B cell (primary cell): ENCODE data around the gene CEP112. TPM values are rescaled to one million over a fixed set of nuclear protein-coding genes. Genes with fewer than 3 reads are reported as not detected.

Experiments
- ATAC-seq: fragments of 200-7000 bp; cut with Tn5 transposase; one replicate; pipeline ENCODE4 v1.10.0; 2021; ENCODE audit warnings: low read depth, mild to moderate bottlenecking, moderate number of reproducible peaks, moderate library complexity
- CTCF ChIA-PET: fragments of 350-600 bp; sonication (Branson Sonifier 250); formaldehyde crosslinking; loops from one replicate; lab custom pipeline; 2021; ENCODE audit warnings: antibody characterized with exemption, inconsistent platforms; lab: Charles Lee
- POLR2A ChIA-PET: fragments of 350-600 bp; sonication (Branson Sonifier 250); formaldehyde crosslinking; loops from one replicate; lab custom pipeline; 2021; ENCODE audit warnings: antibody characterized with exemption; lab: Charles Lee
- DNase-seq: peaks from one replicate; pipeline ENCODE4 v3.0.0; 2013
- H2AFZ ChIP-seq: 2 replicates; pipeline ENCODE4 v1.6.1; 2012; ENCODE audit warnings: mild to moderate bottlenecking, low read depth, low read length; ENCODE audit not compliant: insufficient read depth, poor library complexity, severe bottlenecking
- H3K27ac ChIP-seq, 2 donors: 1 replicate in 1 of 2; 2 replicates in 1 of 2; pipeline ENCODE4 v1.5.1; 2012 to 2013; ENCODE audit warnings: low read length in 2 of 2, mild to moderate bottlenecking in 2 of 2, moderate library complexity in 1 of 2
- H3K27me3 ChIP-seq, 4 experiments: fragments of 200-600 bp in 1 of 4; sonication (generic) in 1 of 4; replicated peaks in 1 of 4; 1 replicate in 2 of 4; 2 replicates in 2 of 4; pipeline versions ENCODE4 v1.6.1 to v1.7.0; 2013 to 2016; ENCODE audit warnings: low read length in 3 of 4, mild to moderate bottlenecking in 2 of 4, mixed read lengths in 1 of 4, moderate library complexity in 1 of 4; ENCODE audit not compliant: insufficient read depth in 4 of 4, control insufficient read depth in 3 of 4; ENCODE audit errors: control extremely low read depth in 1 of 4
- H3K36me3 ChIP-seq, 2 experiments: replicated peaks in 1 of 2; 1 replicate in 1 of 2; 2 replicates in 1 of 2; pipeline versions ENCODE4 v1.6.1 to v1.7.1; 2013; ENCODE audit warnings: low read length in 1 of 2; ENCODE audit not compliant: insufficient read depth in 2 of 2, control insufficient read depth in 1 of 2; ENCODE audit errors: control extremely low read depth in 1 of 2, extremely low read depth in 1 of 2
- H3K4me1 ChIP-seq, 2 donors: fragments of 200-600 bp in 1 of 2; sonication (generic) in 1 of 2; 1 replicate in 1 of 2; 2 replicates in 1 of 2; pipeline versions ENCODE4 v1.5.1 to v1.6.1; 2013 to 2017; ENCODE audit warnings: low read length in 2 of 2; ENCODE audit not compliant: control insufficient read depth in 2 of 2, insufficient read depth in 2 of 2
- H3K4me2 ChIP-seq: replicated peaks from 2 replicates; pipeline ENCODE3; 2012; ENCODE audit warnings: mild to moderate bottlenecking, low read depth, low read length; ENCODE audit not compliant: poor library complexity, severe bottlenecking
- H3K4me3 ChIP-seq, 5 experiments: fragments of 200-600 bp in 1 of 5; sonication (generic) in 1 of 5; 1 replicate in 3 of 5; 2 replicates in 2 of 5; pipeline versions ENCODE4 v1.5.1 to v1.7.0; 2011 to 2016; ENCODE audit warnings: low read length in 4 of 5, mild to moderate bottlenecking in 4 of 5, low read depth in 2 of 5, control low read depth in 1 of 5, moderate library complexity in 1 of 5; ENCODE audit not compliant: insufficient read depth in 1 of 5; ENCODE audit errors: control extremely low read depth in 1 of 5, extremely low read depth in 1 of 5
- H3K79me2 ChIP-seq: fragments of 200-600 bp; sonication (generic); one replicate; pipeline ENCODE4 v1.6.0; 2016; ENCODE audit warnings: low read length; ENCODE audit not compliant: control insufficient read depth, insufficient read depth
- H3K9ac ChIP-seq: fragments of 200-600 bp; sonication (generic); 2 replicates; pipeline ENCODE4 v1.6.1; 2017; ENCODE audit warnings: mild to moderate bottlenecking, low read length, moderate library complexity
- H3K9me3 ChIP-seq, 3 donors: one replicate each; pipeline versions ENCODE4 v1.6.1 to v1.7.1; 2013; ENCODE audit warnings: low read length in 2 of 3; ENCODE audit not compliant: control insufficient read depth in 2 of 3, insufficient read depth in 1 of 3; ENCODE audit errors: control extremely low read depth in 1 of 3
- H4K20me1 ChIP-seq: 2 replicates; pipeline ENCODE4 v1.6.0; 2012; ENCODE audit warnings: mild to moderate bottlenecking, low read length; ENCODE audit not compliant: insufficient read depth, control insufficient read depth, poor library complexity, severe bottlenecking
- H3K27ac Mint-ChIP-seq: one replicate; pipeline ENCODE4 v1.8.0; 2021; ENCODE audit warnings: mixed read lengths
- H3K27me3 Mint-ChIP-seq: one replicate; pipeline ENCODE4 v1.8.0; 2021; ENCODE audit warnings: mixed read lengths
- H3K4me1 Mint-ChIP-seq: one replicate; pipeline ENCODE4 v1.8.0; 2021; ENCODE audit warnings: mixed read lengths
- H3K4me3 Mint-ChIP-seq: one replicate; pipeline ENCODE4 v1.8.0; 2021; ENCODE audit warnings: mixed read lengths
- H3K9me3 Mint-ChIP-seq: one replicate; pipeline ENCODE4 v1.8.0; 2022; ENCODE audit warnings: mixed read lengths; ENCODE audit not compliant: insufficient read depth
- EZH2 ChIP-seq: IDR thresholded peaks from 2 replicates; pipeline ENCODE4 v1.6.1; 2012; ENCODE audit warnings: borderline replicate concordance, low read depth, mild to moderate bottlenecking, moderate library complexity, low read length; ENCODE audit not compliant: insufficient read depth, poor library complexity, severe bottlenecking
- WGBS: methylation state at CpG from one replicate; pipeline ENCODE4 v1.1.5; 2013; ENCODE audit warnings: missing lambda C conversion rate; ENCODE audit not compliant: insufficient coverage; 5-methylcytosine and 5-hydroxymethylcytosine counted together
- intact Hi-C: fragments of 100-400 bp; cut with micrococcal nuclease; formaldehyde crosslinking; loops from one replicate; pipeline ENCODE4 v1.10.0; 2022
- polyA plus RNA-seq: library from polyadenylated mRNA; depleted of rRNA; stranded (reverse); fragments of >200 nt; gene quantifications from 2 replicates; pipeline ENCODE4 v1.2.3, GENCODE V29; 2012
- total RNA-seq, 2 donors: library from RNA; stranded (reverse); fragments of 120-200 nt in 1 of 2; gene quantifications; 1 replicate in 1 of 2; 2 replicates in 1 of 2; pipeline versions ENCODE4 v1.2.3 to v1.2.4, GENCODE V29; 2013 to 2022
- TF ChIP-seq, protein P1 (sequence below): fragments of 200-600 bp; IDR thresholded peaks from one replicate; pipeline ENCODE4 v1.8.0; 2022; ENCODE audit warnings: antibody characterized with exemption, mild to moderate bottlenecking

Gene CEP112
- total and polyA plus RNA-seq, 2 donors (not counting 1 experiment from before 2014, with no cell fraction given): 0.57 to 4.6 TPM

DNA sequence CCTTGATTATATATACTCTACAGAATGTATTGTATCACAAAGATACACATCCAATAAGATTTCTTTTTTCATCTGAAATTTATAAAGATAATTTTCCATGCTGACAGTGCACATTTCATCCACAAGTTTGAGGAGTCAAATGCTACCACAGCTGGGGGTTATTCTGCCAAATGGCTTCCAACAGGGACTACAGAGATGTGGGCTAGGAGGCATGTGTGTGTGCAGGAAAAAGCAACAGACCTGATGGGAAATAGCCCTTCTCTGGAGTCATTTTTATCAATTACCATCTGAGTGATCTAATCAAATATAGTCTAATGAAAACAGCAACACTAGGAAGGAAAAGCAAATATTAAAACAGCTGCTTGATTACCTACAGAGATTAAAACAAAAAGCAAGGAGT, 290.5 kb downstream of the CEP112 start:
- no peak overlapping the region for H3K4me3 ChIP-seq
- H3K4me2 ChIP-seq: no peak overlapping the region
- H3K9me3 ChIP-seq: no peaks in the 10 kb centered on the region
- TF ChIP-seq, protein P1, sequence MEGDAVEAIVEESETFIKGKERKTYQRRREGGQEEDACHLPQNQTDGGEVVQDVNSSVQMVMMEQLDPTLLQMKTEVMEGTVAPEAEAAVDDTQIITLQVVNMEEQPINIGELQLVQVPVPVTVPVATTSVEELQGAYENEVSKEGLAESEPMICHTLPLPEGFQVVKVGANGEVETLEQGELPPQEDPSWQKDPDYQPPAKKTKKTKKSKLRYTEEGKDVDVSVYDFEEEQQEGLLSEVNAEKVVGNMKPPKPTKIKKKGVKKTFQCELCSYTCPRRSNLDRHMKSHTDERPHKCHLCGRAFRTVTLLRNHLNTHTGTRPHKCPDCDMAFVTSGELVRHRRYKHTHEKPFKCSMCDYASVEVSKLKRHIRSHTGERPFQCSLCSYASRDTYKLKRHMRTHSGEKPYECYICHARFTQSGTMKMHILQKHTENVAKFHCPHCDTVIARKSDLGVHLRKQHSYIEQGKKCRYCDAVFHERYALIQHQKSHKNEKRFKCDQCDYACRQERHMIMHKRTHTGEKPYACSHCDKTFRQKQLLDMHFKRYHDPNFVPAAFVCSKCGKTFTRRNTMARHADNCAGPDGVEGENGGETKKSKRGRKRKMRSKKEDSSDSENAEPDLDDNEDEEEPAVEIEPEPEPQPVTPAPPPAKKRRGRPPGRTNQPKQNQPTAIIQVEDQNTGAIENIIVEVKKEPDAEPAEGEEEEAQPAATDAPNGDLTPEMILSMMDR: no peak
- no peak for TF ChIP-seq EZH2
- intact Hi-C loops: no loop called here
- H4K20me1 ChIP-seq: no peaks in the 10 kb centered on the region
- CTCF ChIA-PET: no interaction called here
- no peak overlapping the region for H3K27ac ChIP-seq
- H3K9ac ChIP-seq: no peak overlapping the region
- H3K27me3 ChIP-seq: no peaks in the 10 kb centered on the region
- POLR2A ChIA-PET: no interaction called here
- H3K27ac Mint-ChIP-seq: no peak overlapping the region
- H3K4me1 ChIP-seq: no peaks in the 10 kb centered on the region
- no peaks in the 10 kb centered on the region for H3K4me1 Mint-ChIP-seq
- H2AFZ ChIP-seq: no peak overlapping the region
- H3K79me2 ChIP-seq: no peaks in the 10 kb centered on the region
- DNase-seq (no peak), ATAC-seq (no peak)
- no peaks in the 10 kb centered on the region for H3K27me3 Mint-ChIP-seq
- no peaks in the 10 kb centered on the region for H3K9me3 Mint-ChIP-seq
- H3K4me3 Mint-ChIP-seq: no peak overlapping the region
- H3K36me3 ChIP-seq: no peaks in the 10 kb centered on the region

DNA sequence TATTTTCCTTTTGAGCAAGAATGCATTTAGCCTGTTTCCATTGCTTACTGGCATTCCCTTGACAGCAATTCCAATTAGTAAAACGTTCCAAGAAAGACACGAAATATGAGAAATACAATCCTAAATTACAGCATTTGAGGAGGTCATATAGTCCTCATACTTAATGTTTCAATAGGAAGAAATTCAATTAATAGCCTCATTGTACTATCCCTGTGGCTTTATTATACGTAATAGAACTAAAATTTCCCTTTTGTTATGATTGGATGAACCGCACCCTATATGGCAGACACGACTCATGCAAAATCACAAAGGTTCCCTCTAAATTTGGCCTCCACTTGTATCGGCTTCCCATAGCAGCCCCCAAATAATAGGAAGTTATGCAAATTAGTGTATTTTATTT, 291.7 kb downstream of the CEP112 start:
- no peak overlapping the region for H3K27ac Mint-ChIP-seq
- Histone ChIP-seq H3K27me3 (no peaks in the 10 kb centered on the region), H3K4me1 (no peaks in the 10 kb centered on the region), H4K20me1 (no peaks in the 10 kb centered on the region), H2AFZ (no peak overlapping the region), H3K9ac (no peak overlapping the region), H3K4me2 (no peak overlapping the region), H3K4me3 (no peak overlapping the region), H3K27ac (no peak overlapping the region), H3K36me3 (no peaks in the 10 kb centered on the region), H3K79me2 (no peaks in the 10 kb centered on the region), H3K9me3 (no peaks in the 10 kb centered on the region)
- no peaks in the 10 kb centered on the region for H3K4me1 Mint-ChIP-seq
- DNase-seq (no peak), ATAC-seq (no peak)
- POLR2A ChIA-PET: no interaction called here
- intact Hi-C loops: no loop called here
- no CpG with 5 or more reads among the region's 6 CpGs for WGBS
- H3K9me3 Mint-ChIP-seq: no peaks in the 10 kb centered on the region
- no peak overlapping the region for H3K4me3 Mint-ChIP-seq
- H3K27me3 Mint-ChIP-seq: no peaks in the 10 kb centered on the region
- CTCF ChIA-PET: no interaction called here
- TF ChIP-seq, protein P1: no peak
- no peak for TF ChIP-seq EZH2
